GM21786 (cell line): ENCODE results near the gene ARGLU1.

ENCODE experiments used
- ATAC-seq: cut with Tn5 transposase; IDR thresholded peaks from one replicate; pipeline ENCODE4 v1.9.1; 2021; ENCODE audit not compliant: unreplicated experiment

ARGLU1 gene

DNA sequence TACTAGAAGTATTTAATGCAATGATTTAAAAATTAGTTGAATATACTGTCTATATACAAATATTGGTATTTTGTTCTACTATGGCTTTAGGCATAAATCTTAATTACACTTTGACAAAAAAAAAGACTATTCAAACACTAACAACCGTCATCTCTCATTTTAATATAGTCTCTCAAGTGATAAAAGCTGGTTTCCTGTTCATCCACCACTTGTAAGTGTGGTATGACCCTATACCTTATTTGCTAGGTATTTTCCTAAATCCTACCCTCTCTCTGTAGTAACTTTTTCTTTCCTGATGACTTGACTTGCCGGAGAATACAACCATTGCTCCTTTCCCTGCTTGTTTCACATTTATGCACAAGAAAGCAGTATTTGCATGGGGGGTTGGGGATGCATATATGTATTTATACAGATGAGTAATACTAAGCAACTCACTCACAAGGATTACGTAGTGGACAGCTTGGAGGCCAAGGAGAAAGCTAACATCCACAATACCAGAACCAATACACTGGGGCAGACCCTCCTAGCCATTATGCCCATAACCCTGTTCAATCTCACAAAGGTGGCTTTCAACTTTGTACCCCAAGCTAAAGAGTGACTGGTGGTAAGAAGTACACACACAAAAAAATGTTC is 19.8 kb downstream of the ARGLU1 start:
- ATAC-seq: no peak

DNA sequence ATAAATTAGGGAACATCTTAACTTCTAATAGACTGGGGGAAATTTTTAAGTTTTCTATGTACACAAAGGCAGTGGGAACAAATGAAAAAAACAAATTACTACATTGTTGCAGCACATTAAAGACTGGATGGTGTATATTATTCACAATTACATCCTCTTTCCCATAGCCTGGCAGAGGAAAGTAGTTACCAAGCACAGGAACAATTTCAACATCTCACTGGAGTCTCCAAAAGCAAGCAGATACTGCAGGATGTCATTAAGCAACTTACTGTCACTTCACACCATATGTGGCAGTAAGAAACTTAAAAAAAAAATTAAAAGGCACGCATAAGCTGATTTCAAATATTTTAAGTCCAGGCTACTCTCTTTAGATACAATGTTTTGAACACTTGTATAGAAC is 26.1 kb downstream of the ARGLU1 start:
- ATAC-seq: no peak

- no peak for ATAC-seq
Measured at GRCh38 chr13:106540613-106541012, 27.3 kb downstream of the ARGLU1 start.

GRCh38 chr13:106537521-106537920 is 30.4 kb downstream of the ARGLU1 start:
- ATAC-seq: no peak

DNA sequence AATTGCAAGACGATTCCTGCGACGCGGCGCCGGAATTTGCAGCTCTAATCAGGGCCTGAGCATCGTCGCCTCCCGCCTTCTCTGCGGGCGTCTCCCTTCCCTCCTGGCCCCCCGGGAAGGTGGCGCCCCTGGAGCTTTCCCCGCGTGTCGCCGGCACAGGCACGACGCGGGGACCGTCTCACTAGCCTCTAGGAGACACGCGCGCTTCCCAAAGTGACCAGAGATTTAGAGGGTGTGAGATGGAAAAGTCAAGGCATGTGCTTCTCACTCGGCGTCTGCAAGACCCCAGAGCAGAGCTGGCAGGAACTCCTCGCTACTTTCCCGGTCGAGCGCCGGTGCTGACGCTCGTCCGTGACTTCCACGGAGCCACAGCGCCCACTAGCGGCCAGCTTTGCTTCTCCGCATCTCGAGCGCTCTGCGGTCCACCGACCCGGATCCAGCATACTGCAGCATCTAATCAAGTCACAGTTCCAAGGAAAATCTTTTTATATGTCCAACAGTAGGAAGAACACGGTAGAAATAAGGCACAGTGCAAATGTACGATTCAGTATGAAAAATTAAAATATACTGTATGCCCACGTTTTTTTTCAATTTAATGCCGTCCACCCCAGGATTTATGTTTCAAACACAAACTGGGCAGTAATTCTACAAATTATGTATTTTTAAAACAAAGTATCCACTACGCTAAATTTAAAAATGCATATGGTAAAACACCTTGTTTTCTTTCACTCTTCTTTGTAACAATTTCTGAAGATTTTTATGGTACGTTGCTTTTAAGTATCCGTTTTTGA is 31.5 kb downstream of the ARGLU1 start:
- peak; percentile 34 for ATAC-seq

DNA sequence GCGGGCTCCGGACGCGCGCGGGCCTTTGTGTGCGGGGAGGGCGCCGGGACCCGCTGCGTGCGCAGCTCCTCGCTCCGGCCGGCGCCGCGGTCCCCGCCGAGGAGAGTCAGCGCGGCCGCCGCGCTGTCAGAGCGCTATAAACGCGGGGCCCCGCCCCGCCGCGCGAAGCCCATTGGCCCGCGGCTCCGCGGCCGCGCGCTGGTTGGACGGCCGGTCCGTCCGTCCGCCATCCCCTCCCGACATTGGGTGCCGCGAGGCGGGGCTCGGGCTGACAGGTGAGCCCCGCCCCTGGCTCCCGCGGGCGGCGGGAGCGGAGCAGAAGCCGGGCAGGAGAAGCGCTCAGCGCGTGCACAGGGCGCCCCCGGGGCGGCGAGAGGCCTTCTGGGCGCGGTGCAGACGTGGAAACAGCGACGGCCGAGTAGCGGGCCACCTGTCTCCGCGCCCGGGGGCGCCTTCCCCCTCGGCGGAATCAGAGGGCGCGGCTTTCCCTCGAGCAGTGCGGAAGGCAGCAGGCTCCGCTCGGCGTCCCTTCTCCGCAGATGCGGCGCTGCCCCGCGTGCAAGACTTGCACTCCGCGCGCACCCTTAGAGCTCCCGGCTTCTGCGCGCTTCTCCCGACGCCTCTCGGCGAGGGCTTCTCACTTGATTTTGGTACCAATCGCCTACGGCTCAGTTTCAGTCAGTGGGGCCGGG is 32.2 kb downstream of the ARGLU1 start, which contains the start of gene EFNB2:
Gene EFNB2, minus strand, starts transcription at position 111 of the 692 bp plus-strand sequence. CDS start 698 bp downstream, outside the sequence.
- peak; percentile 94 for ATAC-seq

DNA sequence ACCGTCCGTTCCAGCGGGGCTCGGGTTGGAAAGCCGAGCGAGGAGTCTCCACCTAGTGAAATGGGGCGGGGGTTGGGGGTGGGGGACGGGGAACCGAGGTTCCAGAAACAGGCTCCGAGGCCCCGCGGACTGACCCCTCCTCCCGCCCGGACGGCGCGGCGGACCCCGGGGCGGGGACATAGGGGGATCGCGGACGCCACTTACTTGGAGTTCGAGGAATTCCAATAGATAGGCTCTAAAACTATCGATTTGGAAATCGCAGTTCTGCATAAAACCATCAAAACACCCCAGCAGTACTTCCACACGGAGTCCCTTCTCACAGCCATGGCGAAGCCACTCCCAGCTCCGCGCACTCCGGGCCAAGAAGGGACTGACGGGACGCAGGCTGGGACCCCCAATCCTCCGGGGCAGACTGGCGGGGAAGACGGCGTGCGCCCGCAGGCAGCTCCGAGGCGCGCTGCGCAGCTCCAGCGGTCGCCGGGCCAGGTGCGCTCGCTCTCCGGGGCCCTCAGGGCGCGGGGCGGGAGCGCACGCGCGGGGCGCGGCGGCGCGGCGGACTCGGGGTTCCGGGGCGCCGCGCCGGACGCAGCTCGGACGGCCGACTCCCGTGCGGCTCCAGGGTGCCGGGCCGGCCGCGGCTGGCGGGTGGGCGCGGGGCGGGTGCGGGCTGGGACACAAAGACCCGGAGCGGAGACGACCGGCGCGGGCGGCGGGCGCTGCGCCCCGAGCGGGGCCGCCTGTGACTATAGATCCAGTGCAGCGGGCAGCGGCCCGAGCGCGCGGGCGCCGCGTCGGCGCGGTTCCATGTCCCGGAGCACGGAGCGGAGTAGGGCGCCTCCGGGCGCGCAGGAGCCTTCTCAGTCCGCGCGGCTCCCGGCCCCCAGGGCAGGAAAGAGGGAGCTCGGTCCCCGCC is 33.0 kb downstream of the ARGLU1 start:
- peak; percentile 18 for ATAC-seq

GRCh38 chr13:106533943-106534638 is 33.8 kb downstream of the ARGLU1 start:
- ATAC-seq: no peak

- no peak for ATAC-seq
Measured at GRCh38 chr13:106533101-106533942, 34.6 kb downstream of the ARGLU1 start.

DNA sequence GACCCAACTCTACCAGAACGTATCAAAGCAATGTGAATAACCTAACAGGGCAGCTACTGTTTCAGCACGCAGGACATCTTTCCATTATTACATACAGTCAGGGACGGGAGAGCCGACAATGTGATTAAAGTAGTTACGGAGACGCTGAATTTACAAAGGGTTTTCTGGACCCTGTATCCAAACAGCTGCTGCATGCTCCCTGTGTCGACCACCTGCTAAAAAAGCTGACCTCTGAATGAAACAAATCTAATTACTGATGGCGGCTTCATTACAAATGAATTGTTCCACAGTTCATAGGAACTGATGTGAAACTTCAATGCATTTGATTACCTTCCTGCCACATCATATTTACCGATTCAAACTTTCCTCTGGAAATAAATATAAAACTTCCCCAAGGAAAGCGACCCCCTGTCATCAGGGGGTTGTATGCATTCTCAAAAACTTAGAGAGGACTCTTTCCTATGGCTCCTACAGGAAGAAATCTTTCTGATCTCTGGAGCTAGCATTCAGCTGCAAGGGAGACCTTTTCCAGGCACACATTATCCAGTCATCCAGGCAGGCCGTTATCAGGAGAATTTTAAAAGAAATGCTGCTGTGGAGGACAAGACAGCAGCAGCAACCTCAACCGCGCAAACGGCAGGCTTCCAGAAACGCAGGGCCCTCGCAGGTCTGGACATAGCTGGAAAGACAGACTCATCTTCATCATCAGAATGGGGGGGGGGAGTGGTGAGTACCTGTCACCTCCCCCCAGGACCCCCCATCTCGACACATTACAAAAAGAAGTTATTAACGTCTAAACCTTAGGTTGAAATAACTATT is 35.6 kb downstream of the ARGLU1 start:
- ATAC-seq: no peak

DNA sequence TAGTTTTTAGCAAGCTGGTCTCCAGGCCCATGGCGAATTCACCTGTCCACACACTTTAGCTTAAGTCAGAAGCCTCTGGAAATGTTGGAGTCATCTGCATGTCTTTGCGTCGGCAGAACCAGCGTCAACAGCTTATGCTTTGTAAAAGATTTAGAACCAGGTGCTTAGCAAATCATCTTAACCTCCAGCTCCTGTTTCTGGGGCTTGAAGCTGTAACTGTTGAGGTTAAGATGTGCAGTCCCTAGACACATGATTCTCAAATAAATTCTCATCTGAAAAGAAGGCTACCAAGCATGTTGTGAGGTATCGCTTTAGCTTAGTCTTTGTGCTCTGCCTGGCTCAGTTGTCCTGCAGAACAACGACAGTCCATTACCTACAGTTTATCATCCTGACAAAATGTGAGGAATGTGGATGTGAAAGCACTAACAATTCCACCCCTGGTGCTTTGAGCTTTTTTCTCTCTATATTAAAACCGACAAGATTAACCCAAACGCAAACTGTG is 36.9 kb downstream of the ARGLU1 start:
- ATAC-seq: no peak

GRCh38 chr13:106530171-106530851 is 37.6 kb downstream of the ARGLU1 start:
- no peak for ATAC-seq

GRCh38 chr13:106529415-106530170 is 38.3 kb downstream of the ARGLU1 start:
- no peak for ATAC-seq

DNA sequence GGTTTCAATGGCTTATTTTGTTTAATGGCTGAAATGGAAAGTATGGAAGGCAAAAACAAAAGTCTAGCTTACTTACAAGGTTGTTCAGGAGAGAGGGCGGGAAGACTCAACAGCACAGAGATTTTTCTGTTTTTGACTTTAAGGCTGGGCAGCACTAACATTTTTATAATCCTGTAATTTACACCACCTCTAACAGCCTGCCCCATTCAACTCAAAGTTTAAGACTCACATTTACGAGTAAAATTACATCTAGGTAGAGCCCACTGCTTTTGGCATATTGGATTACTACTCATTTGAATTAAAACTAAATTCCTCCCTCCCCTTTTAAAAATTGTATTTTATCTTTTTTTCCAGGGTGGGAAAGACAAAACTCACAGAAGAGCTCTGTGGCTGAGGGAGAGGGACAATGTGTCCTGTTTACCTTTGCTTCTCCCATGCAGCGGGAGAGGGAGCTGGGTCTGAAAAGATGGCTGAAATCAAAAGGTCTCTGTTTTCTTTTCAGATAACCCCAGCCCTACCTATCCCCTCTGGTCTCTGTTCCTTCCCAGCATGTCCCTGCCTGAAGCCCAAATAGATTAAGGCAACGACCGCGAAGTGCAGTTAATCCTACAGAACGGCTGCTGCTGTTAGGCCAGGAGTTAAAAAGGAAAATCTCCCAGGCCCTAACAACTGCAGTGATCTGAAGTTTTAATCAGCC is 39.1 kb downstream of the ARGLU1 start:
- no peak for ATAC-seq

- ATAC-seq: no peak
Measured at GRCh38 chr13:106527826-106528225, 40.1 kb downstream of the ARGLU1 start.

GRCh38 chr13:106527445-106527801 is 40.5 kb downstream of the ARGLU1 start:
- ATAC-seq: no peak
